Colon (tissue), 2 donors: Measurements from ENCODE around the gene GTF2IRD2.
"Not testable (repeated sequence)": the region's sequence is repeated elsewhere in the genome, so short reads cannot be mapped to it uniquely, and the experiment has no call there.

Experiments
- FAIRE-seq: peaks from 2 replicates; lab custom pipeline; 2012; peaks lifted over from hg19 to GRCh38; lab: Jason Lieb, UNC
- donor health status: control.
- donor health status: control.

GTF2IRD2 gene

DNA sequence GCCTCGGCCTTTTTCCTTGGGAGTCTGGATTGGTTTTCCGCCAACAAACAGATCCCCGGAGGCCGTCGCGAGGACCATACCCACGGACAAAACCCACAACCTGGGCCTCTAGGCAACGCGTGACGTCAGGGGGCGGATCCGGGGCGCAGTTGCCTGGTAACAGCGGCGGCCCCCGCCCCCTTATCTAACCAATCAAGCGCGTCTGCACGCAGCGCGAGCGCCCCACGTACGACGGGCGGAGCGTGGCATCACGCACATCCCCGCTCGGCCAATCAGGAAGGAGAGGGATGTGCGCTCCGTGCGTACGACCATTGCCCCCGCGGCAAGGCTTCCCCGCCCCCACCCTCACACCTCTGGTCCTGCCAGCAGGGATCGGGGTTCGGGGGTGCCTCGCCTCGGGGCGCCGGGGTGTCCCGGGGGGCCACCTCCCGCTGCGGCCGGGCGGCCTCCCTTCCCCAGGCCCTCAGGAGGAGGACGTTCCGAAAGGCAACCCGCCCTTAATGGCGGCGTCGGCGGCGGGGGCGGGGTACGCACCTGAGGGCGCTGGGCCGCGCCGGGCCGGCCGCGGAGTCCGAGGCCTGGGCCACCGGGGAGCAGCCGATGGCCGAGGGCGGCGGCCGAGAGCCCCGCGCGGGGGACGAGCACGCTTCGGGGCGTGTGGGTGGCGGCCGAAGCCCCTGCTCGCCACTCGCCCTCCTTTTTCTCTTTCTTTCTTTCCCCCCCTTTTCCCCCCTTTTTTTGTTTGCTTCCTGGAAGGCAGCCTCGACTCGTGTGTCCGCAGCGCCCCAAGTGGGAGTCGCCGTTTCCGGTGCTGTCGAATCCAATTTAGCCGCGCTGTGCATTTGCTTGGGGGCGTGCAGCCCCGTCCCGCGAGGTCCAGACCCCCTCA lies at the start of gene GTF2IRD2:
TSS of gene GTF2IRD2 (minus strand) at position 773 of the 889 bp plus-strand sequence. CDS start 15,227 bp downstream, outside the sequence.
- not testable (repeated sequence) for FAIRE-seq

- not testable (repeated sequence) for FAIRE-seq
These were observed 39.0 kb upstream of the GTF2IRD2 start for GRCh38 chr7:74890158-74891123.

- not testable (repeated sequence) for FAIRE-seq
These were observed 38.2 kb upstream of the GTF2IRD2 start for GRCh38 chr7:74889518-74890129.

GRCh38 chr7:74885295-74885694 lies 33.9 kb upstream of the GTF2IRD2 start:
- FAIRE-seq: not testable (repeated sequence)

DNA sequence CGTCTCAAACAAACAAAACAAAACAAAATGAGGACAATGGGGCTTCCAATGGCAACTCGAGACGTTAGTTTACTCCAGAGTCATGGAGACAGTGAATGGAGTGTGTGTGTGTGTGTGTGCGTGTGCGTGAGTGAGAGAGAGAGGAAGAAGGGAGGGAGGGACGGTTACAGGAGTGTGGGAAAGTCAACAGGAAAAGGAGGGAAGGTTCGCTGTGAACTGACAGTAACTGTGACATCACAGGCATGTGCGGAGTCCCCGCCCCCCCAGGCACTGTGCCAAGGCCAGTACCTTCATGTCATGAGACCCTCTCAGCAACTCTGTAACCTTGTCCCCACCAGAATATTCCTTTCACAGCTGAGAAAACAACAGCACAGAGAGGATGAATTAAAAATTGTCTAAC lies 30.7 kb upstream of the GTF2IRD2 start:
- not testable (repeated sequence) for FAIRE-seq

- FAIRE-seq: not testable (repeated sequence)
These were observed 23.5 kb upstream of the GTF2IRD2 start for GRCh38 chr7:74874748-74875512.

GRCh38 chr7:74874104-74874747 lies 22.8 kb upstream of the GTF2IRD2 start:
- FAIRE-seq: not testable (repeated sequence)

DNA sequence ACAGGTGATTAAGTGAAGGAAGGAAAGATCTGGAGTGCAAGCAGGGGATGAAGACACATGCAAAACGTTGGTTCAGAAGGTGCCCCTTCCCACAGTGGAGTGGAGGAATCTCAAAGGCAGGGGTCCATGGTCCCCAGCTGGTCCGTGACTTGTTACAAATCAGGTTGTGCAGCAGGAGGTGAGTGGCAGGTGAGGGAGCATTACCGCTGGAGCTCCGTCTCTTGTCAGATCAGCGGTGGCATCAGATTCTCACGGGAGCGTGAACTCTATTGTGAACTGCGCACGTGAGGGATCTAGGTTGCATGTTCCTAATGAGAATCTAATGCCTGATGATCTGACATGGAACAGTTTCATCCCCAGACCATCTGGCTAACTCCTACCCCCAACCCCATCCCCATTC lies 21.1 kb upstream of the GTF2IRD2 start:
- FAIRE-seq: not testable (repeated sequence)

GRCh38 chr7:74865777-74866176 lies 14.4 kb upstream of the GTF2IRD2 start:
- not testable (repeated sequence) for FAIRE-seq

DNA sequence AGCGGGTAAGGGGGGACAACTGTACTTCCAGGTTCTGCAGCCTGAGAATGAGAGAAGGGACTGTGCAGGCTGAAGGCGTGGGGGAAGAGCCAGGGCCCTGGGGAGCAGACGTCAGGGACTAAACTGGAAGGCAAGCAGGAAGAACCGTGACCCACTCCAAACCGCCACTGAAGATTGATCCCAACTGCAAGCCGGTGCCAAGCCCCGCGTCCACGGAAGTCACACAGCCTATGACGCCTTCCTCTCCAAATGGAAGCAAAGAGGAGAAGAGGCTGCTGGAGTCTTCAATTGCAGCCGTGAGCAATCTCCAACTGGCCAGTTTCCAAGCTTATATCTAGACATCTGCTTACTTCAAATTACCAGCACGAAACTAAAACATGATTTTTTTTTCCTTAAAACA lies 1.6 kb downstream of the GTF2IRD2 start:
- FAIRE-seq: not testable (repeated sequence)

GRCh38 chr7:74830411-74830810 lies 21.0 kb downstream of the GTF2IRD2 start:
- not testable (repeated sequence) for FAIRE-seq

DNA sequence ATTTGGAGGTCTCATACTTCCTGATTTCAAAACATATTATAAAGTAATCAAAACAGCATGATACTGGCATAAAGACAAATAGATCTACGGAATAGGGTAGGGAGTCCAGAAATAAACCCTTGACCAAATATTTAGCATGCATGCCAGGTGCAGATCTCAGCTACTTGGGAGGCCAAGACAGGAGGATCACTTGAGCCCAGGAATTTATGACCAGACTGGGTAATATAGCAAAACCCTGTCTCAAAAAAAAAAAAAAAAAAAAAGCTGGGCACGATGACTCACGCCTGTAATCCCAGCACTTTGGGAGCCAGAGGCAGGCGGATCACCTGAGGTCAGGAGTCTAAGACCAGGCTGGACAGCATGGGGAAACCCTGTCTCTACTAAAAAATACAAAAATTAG lies 21.4 kb downstream of the GTF2IRD2 start:
- not testable (repeated sequence) for FAIRE-seq

GRCh38 chr7:74821259-74821658 lies 30.1 kb downstream of the GTF2IRD2 start:
- FAIRE-seq: not testable (repeated sequence)

DNA sequence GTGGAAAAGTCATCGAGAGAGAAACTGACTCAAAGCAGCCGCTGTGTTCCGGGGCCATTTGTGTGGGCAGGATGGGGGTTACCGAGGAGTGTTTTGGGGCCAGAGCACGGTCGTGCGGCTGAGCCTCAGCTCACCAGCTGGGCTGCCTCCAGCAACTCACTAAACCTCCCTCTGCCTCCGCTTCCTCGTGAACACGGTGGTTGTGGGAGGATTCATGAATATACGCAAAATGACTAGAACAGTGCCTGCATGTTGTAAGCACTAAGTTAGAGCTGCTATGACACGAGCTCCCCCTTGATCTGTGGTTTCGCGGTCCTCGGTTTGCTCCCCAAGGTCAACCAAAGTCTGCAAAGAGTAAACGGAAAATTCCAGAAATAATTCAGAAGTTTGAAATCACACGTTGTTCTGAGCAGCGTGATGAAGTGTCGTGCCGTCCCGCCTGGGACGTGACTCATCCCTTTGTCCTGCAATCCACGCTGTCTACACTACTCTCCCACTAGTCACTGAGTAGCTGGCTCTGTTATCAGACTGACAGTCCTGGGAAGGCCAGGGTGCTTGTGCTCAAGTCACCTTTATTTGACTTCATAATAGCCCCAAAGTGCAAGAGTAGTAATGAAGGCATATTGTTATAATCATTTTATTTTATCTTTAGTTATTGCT lies 31.1 kb downstream of the GTF2IRD2 start:
- FAIRE-seq: not testable (repeated sequence)

DNA sequence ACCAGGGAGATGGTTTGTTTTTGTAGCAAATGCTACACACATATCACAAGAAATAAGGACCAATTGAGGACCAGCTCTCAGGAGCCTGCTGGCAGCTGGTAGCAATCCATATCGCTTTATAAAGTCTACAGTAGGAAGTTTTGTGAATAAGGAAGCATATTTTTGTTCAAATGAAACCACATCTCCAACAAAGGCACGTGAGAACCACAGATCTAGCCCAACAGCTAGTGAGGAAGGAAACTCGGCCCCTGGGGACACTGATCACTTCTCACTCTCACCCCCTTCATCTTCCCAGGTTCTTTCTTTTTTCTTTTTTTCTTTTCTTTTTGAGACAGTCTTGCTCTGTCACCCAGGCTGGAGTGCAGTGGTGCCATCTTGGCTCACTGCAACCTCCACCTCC lies 35.5 kb downstream of the GTF2IRD2 start:
- not testable (repeated sequence) for FAIRE-seq

GRCh38 chr7:74798644-74799043 lies 52.8 kb downstream of the GTF2IRD2 start:
- FAIRE-seq: not testable (repeated sequence)

DNA sequence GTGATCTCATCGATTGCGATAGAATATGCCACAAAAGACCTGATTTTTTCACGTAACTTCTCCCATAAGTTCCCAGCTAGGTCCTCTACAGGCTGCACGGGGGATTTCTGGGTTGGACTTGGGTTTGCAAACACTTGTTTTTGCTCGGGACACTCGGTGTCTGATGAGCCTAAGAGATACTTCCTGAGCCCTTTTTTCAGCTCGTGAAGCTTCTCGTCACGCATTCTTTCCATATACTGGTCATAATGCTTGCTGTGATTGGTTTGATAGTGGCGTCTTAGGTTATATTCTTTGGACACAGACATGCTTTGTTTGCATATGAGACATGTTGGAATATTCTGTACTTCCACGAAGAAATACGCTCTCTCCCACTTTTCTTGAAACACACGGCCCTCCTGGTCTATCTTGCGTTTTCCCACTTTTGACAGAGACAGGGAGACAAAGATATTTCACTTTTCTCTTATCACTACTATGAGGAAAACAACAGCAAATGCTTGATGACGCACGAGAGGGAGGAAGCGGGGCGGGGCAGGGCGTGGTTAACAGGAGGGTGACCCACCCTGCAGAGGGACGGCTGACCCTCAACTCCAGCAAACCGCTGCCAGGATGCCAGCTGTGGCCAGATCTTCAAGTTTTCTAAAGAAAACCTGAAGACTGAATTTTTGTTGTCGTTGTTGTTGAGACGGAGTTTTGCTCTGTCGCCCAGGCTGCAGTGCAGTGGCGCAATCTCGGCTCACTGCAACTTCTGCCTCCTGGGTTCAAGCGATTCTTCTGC lies 53.4 kb downstream of the GTF2IRD2 start:
- not testable (repeated sequence) for FAIRE-seq

DNA sequence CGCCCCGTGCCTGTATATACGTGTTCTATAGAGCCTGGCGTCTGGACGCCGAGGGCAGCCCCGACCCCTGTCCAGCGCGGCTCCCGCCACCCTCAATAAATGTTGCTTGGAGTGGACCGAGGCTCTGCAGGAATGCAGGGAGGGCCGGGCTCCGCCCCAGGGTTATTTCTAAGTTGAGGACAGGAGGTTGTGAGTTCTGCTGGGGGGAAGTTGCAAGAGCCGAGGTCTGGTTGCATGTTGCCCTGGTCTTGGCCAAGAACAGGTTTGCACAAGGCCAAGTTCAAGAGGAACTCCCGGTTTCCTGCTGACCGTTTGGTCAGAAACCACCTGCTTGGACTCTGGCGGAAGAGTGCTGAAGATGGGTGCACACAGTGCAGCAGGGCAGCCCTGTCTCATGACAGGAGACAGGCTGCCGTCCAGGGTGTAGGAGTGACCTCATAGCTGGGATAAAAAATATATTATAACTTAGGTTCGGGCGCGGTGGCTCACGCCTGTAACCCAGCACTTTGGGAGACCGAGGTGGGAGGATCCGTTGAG lies 62.1 kb downstream of the GTF2IRD2 start:
- not testable (repeated sequence) for FAIRE-seq
